GM11168 (cell line): ENCODE data around the gene OR10D3.
"Not testable (repeated sequence)": the region's sequence is repeated elsewhere in the genome, so short reads cannot be mapped to it uniquely, and the experiment has no call there.

Source experiments
- in situ Hi-C: fragments of 300-500 bp; cut with MboI; formaldehyde crosslinking; loops from one replicate; pipeline ENCODE4 v1.12.0; 2022; ENCODE audit warnings: low sequenced_read_pairs; ENCODE audit not compliant: unreplicated experiment

Gene OR10D3, protein sequence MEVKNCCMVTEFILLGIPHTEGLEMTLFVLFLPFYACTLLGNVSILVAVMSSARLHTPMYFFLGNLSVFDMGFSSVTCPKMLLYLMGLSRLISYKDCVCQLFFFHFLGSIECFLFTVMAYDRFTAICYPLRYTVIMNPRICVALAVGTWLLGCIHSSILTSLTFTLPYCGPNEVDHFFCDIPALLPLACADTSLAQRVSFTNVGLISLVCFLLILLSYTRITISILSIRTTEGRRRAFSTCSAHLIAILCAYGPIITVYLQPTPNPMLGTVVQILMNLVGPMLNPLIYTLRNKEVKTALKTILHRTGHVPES

DNA sequence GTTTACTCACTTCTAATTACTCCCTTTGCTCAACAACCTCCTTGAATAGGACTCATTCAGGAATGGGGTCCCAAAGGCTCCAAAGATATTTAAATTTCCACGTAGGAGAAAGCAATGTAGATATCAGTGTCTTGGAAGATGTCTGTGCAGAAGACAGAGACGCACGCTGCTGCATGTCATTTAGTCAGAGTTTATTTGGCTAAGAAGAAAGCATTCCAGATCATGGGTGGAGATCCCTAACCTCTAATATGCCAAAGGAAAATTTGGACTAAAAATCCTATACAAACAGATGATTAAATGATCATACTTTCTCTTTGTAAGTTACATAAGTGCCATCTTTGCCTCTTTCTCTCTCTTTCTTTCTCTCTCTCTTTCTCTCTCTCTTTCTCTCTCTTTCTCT lies at the start of gene OR10D3:
OR10D3 (plus strand) TSS at position 278 of the 400 bp plus-strand sequence. CDS start 1,925 bp downstream, outside the sequence.
- in situ Hi-C loops, result no loop called here

DNA sequence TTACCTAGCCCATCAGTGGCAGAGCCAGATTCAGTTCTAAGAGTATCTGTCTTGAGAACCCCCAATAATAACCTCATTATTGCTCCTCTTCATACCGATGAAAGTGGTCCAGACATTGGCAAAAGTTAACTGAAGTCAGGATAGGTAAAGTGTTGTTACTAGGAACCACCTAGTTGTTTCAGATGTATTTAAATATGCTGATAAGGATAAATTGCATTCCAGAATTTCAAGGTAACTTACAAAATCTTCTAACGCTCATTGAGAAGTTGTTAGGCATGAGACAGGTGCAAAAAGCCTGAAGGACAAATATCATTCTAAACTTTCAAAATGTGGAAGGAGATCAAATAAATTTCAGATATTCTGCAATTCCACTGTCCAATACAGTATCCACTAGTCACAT lies 40.1 kb upstream of the OR10D3 start:
- in situ Hi-C loops, result no loop called here

DNA sequence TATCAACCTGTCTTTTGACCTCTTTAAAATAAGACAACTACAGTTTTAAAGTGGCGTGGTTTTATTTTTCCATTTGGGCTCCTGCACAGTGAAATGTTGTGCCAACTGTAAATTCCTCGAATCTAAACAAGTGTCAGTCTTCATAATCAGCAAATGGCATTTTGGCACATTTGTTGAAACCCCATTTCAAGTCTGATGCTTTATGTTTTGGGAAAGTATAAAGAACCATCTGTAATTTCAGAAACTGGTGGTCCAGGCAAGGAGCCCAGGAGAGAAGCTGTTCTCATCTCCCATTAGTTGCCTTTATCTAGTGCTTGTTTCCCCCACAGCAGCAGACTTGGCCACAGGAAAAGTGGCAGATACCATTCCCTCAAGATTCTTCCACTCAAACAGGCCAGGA lies 35.2 kb upstream of the OR10D3 start:
- in situ Hi-C loops, result no loop called here

DNA sequence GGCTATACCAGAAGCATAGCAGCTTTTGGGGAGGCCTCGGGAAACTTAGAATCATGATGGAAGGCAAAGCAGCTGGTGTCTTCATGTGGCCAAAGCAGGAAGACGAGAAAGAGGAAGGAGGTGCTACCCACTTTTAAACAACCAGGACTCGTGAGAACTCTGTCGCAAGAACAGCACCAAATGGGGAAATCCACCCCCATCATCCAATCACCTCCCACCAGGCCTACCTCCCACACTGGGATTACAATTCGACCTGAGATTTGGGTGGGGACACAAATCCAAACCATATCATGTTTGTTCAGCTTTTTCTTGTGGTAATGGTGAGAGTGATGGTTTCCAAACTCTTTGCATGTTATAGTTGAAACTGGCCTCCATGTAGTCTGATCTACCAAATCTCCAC lies 32.5 kb upstream of the OR10D3 start:
- in situ Hi-C loops, result no loop called here

DNA sequence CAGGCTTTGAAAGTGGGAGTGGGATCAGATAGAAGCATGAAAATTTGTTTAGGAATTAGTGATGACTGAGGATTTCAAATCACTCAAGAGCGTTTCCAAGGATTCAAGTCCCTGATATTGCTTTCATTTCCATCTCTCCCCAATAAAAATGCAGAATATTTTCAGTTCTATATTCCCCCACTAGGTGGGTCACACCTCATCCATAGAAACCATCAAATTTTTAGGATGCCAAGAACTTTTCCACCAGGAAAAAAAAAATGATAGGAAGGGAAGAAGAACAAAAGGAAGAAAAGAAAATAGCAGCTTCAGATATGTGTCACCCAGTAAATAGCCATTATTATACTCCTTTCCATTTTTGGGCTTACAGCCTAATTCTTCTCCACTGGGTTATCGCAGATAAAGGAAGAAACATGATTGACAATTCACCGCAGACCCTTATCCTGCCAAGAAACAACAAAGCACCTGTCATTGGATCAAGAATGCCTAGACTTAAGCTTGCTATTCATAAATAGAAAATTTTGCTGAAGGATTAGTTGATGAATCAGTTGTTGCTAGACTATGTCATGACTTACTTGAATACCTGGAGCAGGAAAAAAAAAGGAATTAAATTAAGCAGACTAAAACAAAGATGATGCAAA lies 30.3 kb upstream of the OR10D3 start:
- in situ Hi-C loops, result no loop called here

DNA sequence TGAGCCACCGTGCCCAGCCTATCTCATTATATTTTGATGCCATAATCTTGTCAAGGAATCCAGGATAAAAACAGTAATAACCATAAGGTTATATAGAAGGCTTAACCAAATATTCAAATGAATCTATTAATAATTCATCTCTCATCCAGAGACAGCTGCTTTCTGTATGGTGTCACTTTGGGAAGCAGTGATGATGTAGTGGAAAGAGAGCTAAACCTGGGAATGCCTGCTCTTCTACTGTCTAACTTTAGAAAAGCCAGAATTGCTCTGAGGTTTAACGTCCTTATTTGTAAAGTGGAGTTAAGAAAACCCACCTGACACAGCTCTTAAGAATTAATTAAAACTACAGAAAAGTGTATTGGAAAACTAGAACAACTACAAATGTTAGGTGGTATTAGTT lies 29.3 kb upstream of the OR10D3 start:
- in situ Hi-C loops, result no loop called here

DNA sequence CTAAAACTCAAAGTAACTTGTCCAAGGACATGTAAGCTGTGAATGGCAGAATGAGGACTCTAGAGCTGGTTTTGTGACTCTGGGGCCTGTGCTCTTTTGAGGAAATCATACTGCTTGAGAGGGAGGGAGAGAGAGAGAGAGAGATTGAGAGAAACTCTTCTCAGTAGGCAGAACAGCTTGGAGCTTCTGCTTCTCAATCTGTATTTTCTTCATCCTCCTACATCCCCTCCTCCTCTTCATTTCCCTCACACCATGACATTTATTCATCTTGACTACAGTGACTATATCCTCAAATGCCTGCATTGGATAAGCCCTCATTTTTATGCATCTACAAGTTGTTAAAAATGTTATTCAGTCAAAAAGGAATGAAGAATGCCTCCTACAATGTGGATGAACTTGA lies 23.7 kb upstream of the OR10D3 start:
- in situ Hi-C loops, result loop anchor here (5.0 kb wide), 1 partner anchor 103 kb away; no protein-coding TSS in a partner anchor

DNA sequence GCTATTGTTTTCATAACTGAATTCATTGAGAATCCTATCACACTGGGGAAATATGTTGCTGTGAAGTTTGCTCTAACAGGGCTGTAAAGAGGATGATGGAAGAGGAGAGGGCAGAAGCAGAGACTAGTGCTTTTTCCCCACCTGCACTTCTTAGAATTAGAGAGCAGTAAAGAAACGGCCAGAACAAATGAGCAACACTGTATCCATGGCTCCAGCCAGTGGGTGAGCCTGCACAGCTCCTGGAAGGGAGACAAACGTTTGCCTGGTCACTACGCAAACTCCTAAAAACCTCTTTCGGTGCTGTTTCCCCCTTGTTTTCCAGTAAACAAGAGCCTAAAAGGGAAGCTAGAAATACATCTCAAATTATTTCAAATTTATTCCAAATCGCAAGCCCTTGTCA lies 22.2 kb upstream of the OR10D3 start:
- in situ Hi-C loops, result no loop called here

DNA sequence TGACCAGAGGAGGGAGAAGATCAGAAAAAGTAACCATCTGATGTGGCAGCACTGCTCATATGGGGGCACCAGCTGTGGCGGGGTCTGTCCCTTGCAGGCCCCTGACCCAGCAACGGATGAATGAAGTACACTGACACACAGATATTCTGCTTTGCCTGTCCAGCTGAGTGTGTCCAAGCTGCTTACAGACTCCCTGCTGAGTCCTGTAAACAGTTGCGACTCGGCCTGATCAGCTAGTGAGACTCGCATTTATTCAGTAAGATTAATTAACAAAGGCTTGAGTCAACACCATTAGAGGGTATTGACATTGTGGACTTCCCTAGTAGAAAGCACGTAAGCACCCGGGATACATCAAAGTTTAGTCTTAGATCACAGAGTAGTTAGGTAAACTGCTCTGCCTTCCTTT lies 15.3 kb upstream of the OR10D3 start:
- in situ Hi-C loops, result no loop called here

DNA sequence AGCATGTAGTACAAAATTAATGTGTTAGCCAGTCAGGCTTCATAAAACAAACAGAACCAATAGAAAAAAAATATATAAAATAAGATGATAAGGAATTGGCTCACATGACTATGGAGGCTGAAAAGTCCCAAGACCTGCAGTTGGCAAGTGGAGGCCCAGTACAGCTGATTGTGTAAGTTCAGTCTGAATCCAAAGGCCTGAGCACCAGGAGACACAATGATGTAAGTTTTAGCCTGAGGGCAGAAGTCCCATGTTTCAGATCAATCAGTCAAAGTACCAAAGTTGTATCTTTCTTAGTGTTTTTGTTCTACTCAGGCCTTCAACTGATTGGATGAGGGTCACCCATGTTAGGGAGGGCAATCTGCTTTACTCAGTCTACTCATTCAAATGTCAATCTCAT lies 14.3 kb upstream of the OR10D3 start:
- in situ Hi-C loops, result no loop called here

DNA sequence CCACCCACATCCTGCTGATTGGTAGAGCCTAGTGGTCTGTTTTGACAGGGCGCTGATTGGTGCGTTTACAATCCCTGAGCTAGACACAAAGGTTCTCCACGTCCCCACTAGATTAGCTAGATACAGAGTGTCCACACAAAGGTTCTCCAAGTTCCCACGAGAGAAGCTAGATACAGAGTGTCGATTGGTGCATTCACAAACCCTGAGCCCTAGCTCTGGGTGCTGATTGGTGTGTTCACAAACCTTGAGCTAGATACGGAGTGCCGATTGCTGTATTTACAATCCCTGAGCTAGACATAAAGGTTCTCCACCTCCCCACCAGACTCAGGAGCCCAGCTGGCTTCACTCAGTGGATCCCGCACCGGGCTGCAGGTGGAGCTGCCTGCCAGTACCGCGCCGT lies 12.8 kb upstream of the OR10D3 start:
- in situ Hi-C loops, result not testable (repeated sequence)

DNA sequence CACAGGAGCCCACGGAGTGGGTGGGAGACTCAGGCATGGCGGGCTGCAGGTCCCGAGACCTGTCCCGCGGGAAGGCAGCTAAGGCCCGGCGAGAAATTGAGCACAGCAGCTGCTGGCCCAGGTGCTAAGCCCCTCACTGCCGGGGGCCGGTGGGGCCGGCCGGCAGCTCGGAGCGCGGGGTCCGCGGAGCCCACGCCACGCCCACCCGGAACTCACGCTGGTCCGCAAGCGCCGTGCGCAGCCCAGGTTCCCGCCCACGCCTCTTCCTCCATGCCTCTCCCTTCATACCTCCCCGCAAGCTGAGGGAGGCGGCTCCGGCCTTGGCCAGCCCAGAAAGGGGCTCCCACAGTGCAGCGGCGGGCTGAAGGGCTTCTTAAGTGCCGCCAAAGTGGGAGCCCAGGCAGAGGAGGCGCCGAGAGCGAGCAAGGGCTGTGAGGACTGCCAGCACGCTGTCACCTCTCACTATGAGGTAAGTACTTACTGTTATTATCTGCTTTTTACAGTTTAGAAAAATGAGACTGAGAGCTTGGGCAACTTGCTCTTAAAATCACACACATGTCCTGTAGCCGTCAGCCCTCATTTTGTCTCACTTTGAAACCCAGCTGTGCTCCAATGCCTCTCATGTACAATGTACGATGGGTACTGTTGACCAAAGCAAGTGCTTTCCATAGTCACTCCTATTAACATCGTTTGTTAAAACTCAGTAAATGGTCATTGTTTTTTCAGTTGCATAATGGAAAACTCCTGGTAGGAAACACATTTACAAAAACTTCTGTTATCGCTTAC lies 12.2 kb upstream of the OR10D3 start:
- in situ Hi-C loops, result no loop called here

DNA sequence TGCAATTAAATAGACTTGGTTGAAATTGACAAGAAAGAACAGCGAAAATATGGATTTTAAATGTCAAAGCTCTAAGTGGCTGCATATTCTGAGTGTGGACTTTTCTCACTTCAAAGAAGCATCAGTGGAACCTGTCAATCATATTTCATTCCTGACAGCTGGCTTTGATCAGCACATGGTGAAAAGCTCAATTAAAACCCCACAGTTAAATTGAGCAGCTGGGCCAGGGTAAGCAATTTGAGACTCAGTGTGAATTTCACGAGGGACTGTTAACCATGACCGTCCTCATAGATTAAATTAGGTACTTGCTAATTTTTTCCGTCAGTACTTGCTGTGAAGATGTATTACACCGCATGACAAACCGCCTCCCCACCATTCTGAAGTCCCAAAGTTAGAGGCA lies 11.0 kb upstream of the OR10D3 start:
- in situ Hi-C loops, result no loop called here

DNA sequence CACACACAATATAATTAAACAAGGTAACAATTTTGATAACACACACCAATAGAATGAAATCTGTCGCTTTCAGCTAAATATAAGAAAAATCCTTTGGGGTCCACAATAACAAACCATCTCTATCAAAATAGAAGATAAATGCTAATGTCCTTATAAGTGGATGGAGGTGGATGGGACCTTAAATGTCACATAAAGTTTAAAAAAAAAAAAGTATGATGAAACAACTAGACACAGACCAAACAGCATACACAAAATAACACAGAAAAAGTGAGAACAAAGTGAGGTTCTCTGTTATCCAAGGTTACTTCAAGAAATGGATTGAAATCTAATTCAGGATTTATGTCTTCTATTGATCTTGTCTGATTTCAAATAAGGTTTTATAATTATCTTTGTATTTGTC lies 10.5 kb upstream of the OR10D3 start:
- in situ Hi-C loops, result no loop called here

DNA sequence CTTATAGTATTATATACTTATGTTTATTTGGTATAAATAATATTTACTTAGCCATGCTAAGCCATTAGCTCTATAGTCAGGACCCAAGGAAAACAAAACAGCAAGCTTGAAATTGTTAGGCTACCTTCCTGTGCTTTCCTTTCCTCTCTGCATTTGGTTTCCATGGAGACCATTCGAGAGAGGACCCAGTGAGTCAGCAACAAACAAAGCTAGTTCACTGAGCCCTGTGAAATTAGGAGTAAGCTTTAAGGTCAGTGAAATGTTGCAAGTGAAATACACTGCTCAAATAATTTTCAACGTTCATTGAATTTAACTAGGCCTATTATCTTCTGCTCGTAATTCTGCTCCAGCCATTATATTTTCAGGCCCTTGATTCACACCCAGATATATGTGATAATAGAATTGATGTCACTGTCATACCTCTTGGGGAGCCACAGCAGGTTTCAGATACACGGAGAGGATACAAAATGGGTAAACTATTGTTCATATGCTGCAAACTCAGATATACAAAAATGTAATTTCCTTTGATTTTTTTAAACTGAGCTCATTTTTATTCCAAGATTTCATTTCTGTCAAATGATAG lies 9.1 kb upstream of the OR10D3 start:
- in situ Hi-C loops, result no loop called here

DNA sequence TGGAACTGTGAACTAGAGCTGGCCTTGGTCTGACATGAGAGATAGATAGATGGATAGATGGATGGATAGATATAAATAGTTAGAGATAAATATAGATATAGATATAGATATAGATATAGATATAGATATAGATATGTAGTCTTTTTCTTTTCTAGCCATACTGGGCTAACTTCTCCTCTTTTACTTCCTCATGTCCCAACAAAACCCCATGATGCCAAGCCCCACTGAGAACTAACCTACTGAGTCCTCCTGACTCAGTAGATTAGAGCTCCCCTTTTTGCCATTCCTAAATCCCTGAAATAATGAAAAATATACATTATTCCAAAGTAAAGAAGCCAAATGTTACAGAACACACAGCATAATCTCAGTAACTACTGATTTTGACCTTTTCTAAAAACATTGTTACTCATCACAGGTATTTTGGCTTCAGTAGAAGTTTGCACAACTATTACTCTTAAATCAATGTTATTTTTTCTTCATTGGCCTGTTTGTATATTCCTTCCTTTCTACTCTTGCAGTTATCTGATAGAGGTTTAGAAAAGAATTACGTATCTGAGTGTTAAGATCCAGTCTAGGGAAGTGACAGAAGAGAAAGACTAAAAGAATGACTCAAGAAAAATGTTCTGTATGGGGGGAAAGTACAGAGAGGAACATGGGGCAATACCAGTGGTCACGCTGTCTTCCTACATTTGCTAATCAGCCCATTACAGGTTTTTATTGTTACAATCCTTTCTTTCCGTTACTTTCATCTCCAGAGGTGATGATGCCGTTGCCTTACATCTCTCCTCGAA lies 6.0 kb upstream of the OR10D3 start:
- in situ Hi-C loops, result no loop called here

DNA sequence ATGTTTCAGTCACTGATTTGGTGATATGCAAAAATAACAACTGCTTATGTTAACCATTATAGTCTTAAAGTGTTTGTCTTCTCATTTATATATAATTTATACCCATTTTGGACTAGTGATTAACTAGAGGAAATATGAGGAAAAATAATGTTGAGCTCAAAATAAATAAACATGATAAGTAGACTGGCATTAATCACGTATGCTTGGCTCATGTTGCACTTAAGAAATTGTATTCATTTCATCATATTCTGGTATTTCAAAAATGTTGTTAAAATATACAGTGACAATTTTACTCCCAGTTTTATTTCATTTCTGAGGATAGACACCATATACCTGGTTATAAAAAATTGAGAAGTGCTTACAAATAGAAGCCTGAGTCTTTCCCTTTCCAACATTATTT lies 3.8 kb upstream of the OR10D3 start:
- in situ Hi-C loops, result no loop called here

DNA sequence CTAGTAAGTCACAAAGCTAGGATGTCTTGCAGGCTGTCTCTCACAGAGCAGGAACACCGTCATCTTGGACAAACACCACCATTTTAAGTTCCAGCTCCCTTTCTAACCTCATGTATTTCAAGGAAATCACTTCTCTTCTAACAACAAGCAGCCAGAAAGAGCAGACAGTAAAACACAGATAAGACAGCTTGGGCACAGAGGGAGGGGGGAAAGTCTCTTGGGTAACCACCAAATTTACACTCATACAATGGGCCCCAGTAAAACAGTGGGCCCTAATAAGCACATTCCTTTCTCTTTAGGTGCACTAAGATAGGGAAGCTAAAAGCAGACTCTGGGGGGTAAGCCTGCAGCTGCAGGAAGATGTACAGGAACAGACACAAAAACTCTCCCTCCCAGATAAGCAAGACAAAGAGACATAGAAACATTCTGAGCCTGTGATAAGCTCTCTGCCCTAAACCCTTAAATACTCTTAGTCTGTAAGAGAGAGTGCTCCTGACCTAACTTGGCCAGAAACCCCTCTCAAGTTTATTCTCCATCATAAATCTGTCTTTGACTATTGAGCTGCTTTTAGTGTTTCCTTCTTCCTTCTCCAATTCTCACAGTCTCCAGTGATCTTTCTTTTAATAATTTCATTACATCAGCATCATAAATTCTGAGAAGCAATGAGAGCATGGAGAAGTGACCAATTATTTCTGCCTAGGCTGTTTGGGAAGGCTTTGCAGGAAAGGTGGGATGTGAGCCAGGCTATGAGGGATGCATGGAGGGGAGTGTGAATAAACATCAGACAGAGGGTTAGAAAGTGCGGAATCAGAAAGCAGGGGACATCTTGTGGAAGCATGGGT lies 7.4 kb downstream of the OR10D3 start:
- in situ Hi-C loops, result loop anchor here (5.0 kb wide), 1 partner anchor 118 kb away; no protein-coding TSS in a partner anchor
